ENCODE results near the gene GPX3. TPM values are rescaled to one million over a fixed set of nuclear protein-coding genes. Genes with fewer than 3 reads are reported as not detected.
A peak's percentile ranks its signal among the peaks of the same experiment; 100 is the strongest.

The GPX3 gene
- total and polyA plus RNA-seq, 8 donors = 70.5 to 828 (median 302) TPM

DNA sequence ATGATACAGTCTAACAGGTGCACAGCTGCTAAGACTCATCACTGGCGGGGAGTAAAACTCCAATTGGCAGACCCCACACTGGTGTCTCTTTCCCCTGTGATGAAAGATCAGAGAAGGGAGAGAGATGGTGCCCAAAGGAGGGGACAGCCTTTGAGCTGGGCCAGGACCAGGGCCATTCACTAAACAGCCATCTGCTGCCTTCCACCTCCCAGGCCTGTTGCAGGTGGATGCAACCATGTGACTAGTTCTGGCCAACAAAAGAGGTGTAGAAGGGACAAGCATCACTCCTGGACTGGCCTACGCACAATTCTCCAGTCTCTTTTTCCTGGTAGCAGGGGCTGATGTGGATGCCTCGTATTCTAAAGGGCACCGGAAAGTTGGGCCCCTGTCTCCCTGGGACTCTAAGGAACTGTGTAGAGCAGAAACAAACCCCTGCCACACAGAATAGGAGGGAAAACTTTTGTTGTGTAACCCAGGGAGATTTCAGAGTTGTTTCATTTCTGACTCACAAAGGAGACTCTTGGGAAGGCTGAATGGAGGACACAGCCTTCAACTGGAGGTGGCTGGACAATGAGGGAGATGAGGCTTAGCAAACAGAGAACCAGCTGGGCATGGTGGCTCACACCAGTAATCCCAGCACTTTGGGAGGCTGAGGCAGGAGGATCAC, 33.5 kb downstream of the GPX3 start:
- Histone ChIP-seq H3K27me3 (no peaks in the 10 kb centered on the region), H3K27ac (peak overlapping the region in 1 of 5 donors; percentile 14), H3K36me3 (peaks cover 66 to 100% (median 92%) of the 10 kb centered on the region in 4 donors), H3K9me3 (no peaks in the 10 kb centered on the region), H3K4me1 (peaks cover 4 to 49% (median 10%) of the 10 kb centered on the region in 4 donors), H3K4me3 (no peak overlapping the region)
- TF ChIP-seq POLR2AphosphoS5 (IDR thresholded peaks at IDR 0.05) (no peak), EP300 (IDR thresholded peaks at IDR 0.05) (no peak), POLR2A (IDR thresholded peaks at IDR 0.05) (no peak)
- TF ChIP-seq, protein P1, sequence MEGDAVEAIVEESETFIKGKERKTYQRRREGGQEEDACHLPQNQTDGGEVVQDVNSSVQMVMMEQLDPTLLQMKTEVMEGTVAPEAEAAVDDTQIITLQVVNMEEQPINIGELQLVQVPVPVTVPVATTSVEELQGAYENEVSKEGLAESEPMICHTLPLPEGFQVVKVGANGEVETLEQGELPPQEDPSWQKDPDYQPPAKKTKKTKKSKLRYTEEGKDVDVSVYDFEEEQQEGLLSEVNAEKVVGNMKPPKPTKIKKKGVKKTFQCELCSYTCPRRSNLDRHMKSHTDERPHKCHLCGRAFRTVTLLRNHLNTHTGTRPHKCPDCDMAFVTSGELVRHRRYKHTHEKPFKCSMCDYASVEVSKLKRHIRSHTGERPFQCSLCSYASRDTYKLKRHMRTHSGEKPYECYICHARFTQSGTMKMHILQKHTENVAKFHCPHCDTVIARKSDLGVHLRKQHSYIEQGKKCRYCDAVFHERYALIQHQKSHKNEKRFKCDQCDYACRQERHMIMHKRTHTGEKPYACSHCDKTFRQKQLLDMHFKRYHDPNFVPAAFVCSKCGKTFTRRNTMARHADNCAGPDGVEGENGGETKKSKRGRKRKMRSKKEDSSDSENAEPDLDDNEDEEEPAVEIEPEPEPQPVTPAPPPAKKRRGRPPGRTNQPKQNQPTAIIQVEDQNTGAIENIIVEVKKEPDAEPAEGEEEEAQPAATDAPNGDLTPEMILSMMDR (IDR thresholded peaks at IDR 0.05) = no peak
- WGBS, 5 donors = 92 to 98% (median 96%) methylated on average over 4 of the region's 4 CpGs
- intact Hi-C loops (cut with DNase I; ENCODE audit: low total_unique reads) = loop anchor here (5.0 to 10.0 kb wide), 2 partner anchors 63 to 191 kb away; no protein-coding TSS in a partner anchor
- DNase-seq = no peak

DNA sequence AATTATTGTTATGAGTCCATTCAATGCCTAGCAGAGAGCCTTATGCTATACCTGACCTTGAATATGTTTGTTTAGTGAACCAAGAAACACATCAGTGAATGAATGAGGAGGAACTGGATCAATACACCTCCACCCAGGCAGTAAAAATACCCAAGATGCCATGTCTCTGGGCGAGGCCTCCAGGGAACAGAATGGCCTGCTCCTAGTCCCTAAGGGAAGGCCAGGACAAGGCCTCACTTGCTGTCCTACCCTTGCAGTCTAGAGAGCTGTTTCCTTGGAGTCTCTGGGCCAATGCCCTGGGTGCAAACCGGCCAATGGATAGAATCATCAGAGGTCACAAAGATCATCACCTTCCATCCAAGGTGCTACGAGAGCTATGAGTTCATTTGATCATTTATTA, 34.3 kb downstream of the GPX3 start:
- H3K4me3 ChIP-seq = no peak overlapping the region
- peak overlapping the region in 1 of 5 donors; percentile 14 for H3K27ac ChIP-seq
- peaks cover 58 to 100% (median 90%) of the 10 kb centered on the region in 4 donors for H3K36me3 ChIP-seq
- 78 to 89% (median 83%) methylated on average over 3 of the region's 3 CpGs for WGBS, 5 donors
- no peak for DNase-seq
- intact Hi-C loops (cut with DNase I; ENCODE audit: low total_unique reads) = loop anchor here (5.0 to 10.0 kb wide), 2 partner anchors 63 to 190 kb away; no protein-coding TSS in a partner anchor
- H3K27me3 ChIP-seq = no peaks in the 10 kb centered on the region
- TF ChIP-seq, protein P1 (IDR thresholded peaks at IDR 0.05) = no peak
- TF ChIP-seq POLR2A (IDR thresholded peaks at IDR 0.05) (no peak), POLR2AphosphoS5 (IDR thresholded peaks at IDR 0.05) (no peak), EP300 (IDR thresholded peaks at IDR 0.05) (no peak)
- peaks cover 5 to 56% (median 17%) of the 10 kb centered on the region in 4 donors for H3K4me1 ChIP-seq
- no peaks in the 10 kb centered on the region for H3K9me3 ChIP-seq

DNA sequence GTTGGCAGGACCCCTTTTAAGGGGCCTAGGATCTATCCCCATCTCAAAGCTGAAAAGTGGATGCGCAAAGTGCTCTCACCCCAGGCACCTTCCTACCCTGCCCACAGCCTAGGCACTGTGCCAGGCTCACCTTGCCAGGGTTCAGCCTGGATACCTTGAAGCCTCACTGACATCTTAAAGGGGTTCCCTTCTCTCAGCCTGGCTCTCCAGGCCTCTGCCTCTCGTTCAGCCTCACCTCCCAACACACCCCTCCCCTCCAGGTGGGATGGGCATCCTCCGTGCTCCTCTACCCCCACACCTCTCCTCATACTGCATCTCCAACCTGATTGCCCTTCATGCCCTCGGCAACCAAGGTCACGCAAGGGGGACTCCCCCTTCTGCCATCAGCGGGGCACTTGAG, 34.9 kb downstream of the GPX3 start:
- H3K4me1 ChIP-seq = peaks cover 11 to 63% (median 23%) of the 10 kb centered on the region in 4 donors
- intact Hi-C loops (cut with DNase I; ENCODE audit: low total_unique reads) = loop anchor here (10.0 kb wide), 1 partner anchor 189 kb away; no protein-coding TSS in a partner anchor
- 81 to 91% (median 87%) methylated on average over 6 of the region's 6 CpGs for WGBS, 5 donors
- H3K27me3 ChIP-seq = no peaks in the 10 kb centered on the region
- no peak for DNase-seq
- TF ChIP-seq POLR2A (IDR thresholded peaks at IDR 0.05) = no peak
- TF ChIP-seq EP300 (IDR thresholded peaks at IDR 0.05) = no peak
- TF ChIP-seq POLR2AphosphoS5 (IDR thresholded peaks at IDR 0.05) = no peak
- TF ChIP-seq, protein P1 (IDR thresholded peaks at IDR 0.05) = no peak
- no peak overlapping the region for H3K4me3 ChIP-seq
- H3K9me3 ChIP-seq = no peaks in the 10 kb centered on the region
- no peak overlapping the region for H3K27ac ChIP-seq
- peaks cover 60 to 100% (median 90%) of the 10 kb centered on the region in 4 donors for H3K36me3 ChIP-seq

DNA sequence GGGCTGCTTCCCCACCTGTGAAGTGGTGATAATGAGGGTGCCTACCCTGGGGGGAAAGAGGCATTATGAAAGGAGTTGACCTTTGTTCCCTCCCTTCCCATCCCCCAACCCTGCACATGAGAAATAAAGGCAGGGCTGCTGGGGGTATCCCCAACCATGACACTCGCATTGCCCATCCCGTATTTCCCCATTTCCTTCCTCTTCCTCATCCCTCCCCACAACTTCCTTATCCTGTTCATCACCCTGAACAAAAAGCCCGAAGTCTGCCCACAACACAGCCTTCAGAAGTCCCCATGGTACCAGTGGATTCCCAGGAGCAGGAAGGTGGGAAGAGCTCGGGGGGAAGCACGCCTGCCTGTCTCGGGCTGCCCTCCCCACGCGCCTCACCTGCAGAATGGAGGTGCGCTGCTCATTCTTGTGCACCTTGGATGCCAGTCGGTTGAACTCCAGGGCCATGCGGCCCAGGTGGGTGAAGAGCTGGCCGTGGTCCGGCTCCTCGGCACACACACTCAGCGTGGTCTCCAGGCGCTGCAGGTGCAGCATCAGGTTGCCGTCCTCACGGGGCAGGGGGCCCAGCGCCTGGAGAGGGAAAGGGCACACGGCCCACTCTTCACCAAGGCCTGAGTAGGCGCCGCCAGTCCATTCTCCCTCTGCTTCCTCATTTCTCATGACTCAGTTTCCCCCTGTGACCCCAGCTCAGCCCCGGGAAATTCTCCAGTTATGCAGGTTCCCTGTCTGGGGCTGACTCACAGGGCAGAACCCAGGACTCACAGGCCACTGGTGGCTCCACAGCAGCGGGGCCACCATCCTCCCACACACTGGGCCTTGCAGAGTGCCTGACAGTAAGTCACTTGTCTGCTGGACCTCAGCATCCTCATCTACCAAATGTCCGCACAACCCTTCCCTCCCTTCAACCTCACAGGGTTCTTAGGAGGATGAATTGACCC, 36.3 kb downstream of the GPX3 start:
- Histone ChIP-seq H3K9me3 (no peaks in the 10 kb centered on the region), H3K4me1 (peaks cover 20 to 73% (median 29%) of the 10 kb centered on the region in 4 donors), H3K27me3 (no peaks in the 10 kb centered on the region), H3K4me3 (no peak overlapping the region), H3K27ac (no peak overlapping the region), H3K36me3 (peaks cover 66 to 100% (median 90%) of the 10 kb centered on the region in 4 donors)
- no peak for DNase-seq
- TF ChIP-seq EP300 (IDR thresholded peaks at IDR 0.05) (no peak), POLR2AphosphoS5 (IDR thresholded peaks at IDR 0.05) (no peak), POLR2A (IDR thresholded peaks at IDR 0.05) (no peak)
- TF ChIP-seq, protein P1 (IDR thresholded peaks at IDR 0.05) = no peak
- 91 to 97% (median 93%) methylated on average over 11 to 25 of the region's 25 CpGs for WGBS, 5 donors
- intact Hi-C loops (cut with DNase I; ENCODE audit: low total_unique reads) = loop anchor here (10.0 kb wide), 1 partner anchor 188 kb away; no protein-coding TSS in a partner anchor

Data from stomach (tissue), 9 donors.